Esophagus muscularis mucosa (tissue), 3 donors: ENCODE data around the gene NR1H2.

Experiments
- CTCF ChIP-seq, 3 experiments: fragments of 200-600 bp in 2 of 3; fragments of 450-650 bp in 1 of 3; sonication (generic) in 2 of 3; IDR thresholded peaks; one replicate each; pipeline ENCODE4 v1.5.1; 2017 to 2019; ENCODE audit warnings: antibody characterized with exemption in 3 of 3, mild to moderate bottlenecking in 2 of 3, moderate library complexity in 1 of 3
- POLR2A ChIP-seq: fragments of 450-650 bp; IDR thresholded peaks from one replicate; pipeline ENCODE4 v1.6.1; 2017; ENCODE audit warnings: antibody characterized with exemption, moderate library complexity, mild to moderate bottlenecking, low read depth
- POLR2AphosphoS5 ChIP-seq, 2 donors: sonication (generic); formaldehyde crosslinking; IDR thresholded peaks; one replicate each; pipeline ENCODE4 v1.6.1; 2017; ENCODE audit warnings: antibody characterized with exemption in 2 of 2

GRCh38 chr19:50380751-50381151, 4.5 kb downstream of the NR1H2 start:
- TF ChIP-seq CTCF (IDR thresholded peaks at IDR 0.05) (no peak), POLR2AphosphoS5 (IDR thresholded peaks at IDR 0.05) (no peak), POLR2A (no peak)
